GM12864 (cell line): ENCODE measurements around the gene LDLRAD3.
A peak's percentile ranks its signal among the peaks of the same experiment; 100 is the strongest.

ENCODE experiments used
- DNase-seq: peaks from one replicate; pipeline ENCODE4 v3.0.0-alpha.2; 2011; ENCODE audit warnings: low read depth
- H3K4me3 ChIP-seq: 2 replicates; pipeline ENCODE4 v1.5.1; 2011; ENCODE audit warnings: mild to moderate bottlenecking, low read depth, low read length, control low read depth
- CTCF ChIP-seq: IDR thresholded peaks from 2 replicates; pipeline ENCODE4 v1.5.1; 2011; ENCODE audit warnings: low read depth, mild to moderate bottlenecking, moderate library complexity, low read length, control low read depth, inconsistent platforms; ENCODE audit errors: missing control alignments

Gene LDLRAD3

GRCh38 chr11:36131721-36132397, 188.0 kb downstream of the LDLRAD3 start:
- TF ChIP-seq CTCF, result peak; percentile 70
- DNase-seq, result no peak
- H3K4me3 ChIP-seq, result no peak overlapping the region

GRCh38 chr11:36132940-36133339, 189.1 kb downstream of the LDLRAD3 start:
- TF ChIP-seq CTCF, result no peak
- no peak overlapping the region for H3K4me3 ChIP-seq
- no peak for DNase-seq

GRCh38 chr11:36135076-36135475, 191.2 kb downstream of the LDLRAD3 start:
- TF ChIP-seq CTCF, result no peak
- H3K4me3 ChIP-seq, result no peak overlapping the region
- DNase-seq, result no peak

GRCh38 chr11:36139767-36140166, 195.9 kb downstream of the LDLRAD3 start:
- TF ChIP-seq CTCF, result no peak
- H3K4me3 ChIP-seq, result no peak overlapping the region
- DNase-seq, result no peak

GRCh38 chr11:36141196-36141953, 197.5 kb downstream of the LDLRAD3 start:
- DNase-seq, result no peak
- no peak for TF ChIP-seq CTCF
- H3K4me3 ChIP-seq, result no peak overlapping the region

- H3K4me3 ChIP-seq, result no peak overlapping the region
- no peak for TF ChIP-seq CTCF
- no peak for DNase-seq
These were observed 198.1 kb downstream of the LDLRAD3 start for GRCh38 chr11:36141956-36142355.
